GM19351 (cell line): Measurements from ENCODE around the gene MCM10.
"Not testable (repeated sequence)": the region's sequence is repeated elsewhere in the genome, so short reads cannot be mapped to it uniquely, and the experiment has no call there.

ENCODE experiments used
- ATAC-seq: cut with Tn5 transposase; IDR thresholded peaks from one replicate; pipeline ENCODE4 v1.9.1; 2021; ENCODE audit warnings: mild to moderate bottlenecking, moderate library complexity; ENCODE audit not compliant: unreplicated experiment

The MCM10 gene

GRCh38 chr10:13219685-13220670 is 58.6 kb downstream of the MCM10 start:
- ATAC-seq = peak; percentile 87

GRCh38 chr10:13221572-13221971 is 60.2 kb downstream of the MCM10 start:
- no peak for ATAC-seq

DNA sequence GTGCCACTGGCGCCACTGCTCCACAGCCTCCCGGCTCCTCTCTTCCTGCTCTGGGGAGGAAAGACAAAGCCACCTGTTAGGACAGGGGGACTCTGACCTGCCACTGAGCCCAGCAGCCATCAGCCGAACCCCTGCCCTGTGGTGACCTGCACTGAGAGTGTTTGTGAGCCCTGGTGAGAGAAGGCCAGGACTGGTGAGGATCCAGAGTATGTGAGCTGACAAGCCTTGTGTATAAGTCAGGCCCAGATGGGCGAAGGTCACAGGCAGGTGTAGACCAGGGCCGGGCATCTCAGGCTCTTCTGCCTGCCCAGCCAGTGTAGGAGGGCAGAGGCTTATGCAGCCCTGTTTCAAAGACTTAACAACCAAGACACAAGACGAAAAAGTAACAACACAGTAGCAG is 60.8 kb downstream of the MCM10 start:
- ATAC-seq = no peak

DNA sequence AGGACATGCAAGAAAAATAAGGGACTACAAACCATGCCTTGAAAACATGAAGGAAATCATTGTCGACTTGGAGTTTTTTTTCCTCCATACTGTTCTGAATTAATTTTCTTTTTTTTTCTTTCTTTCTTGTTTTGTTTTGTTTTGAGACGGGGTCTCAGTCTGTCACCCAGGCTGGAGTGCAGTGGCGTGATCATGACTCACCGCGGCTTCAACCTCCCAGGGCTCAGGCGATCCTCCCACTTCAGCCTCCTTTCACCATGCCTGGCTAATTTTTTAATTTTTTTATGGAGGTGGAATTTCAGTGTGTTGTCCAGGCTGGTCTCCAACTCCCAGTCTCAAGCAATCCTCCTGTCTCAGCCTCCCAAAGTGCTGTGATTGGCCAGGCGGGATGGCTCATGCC is 61.2 kb downstream of the MCM10 start:
- no peak for ATAC-seq

GRCh38 chr10:13223241-13223640 is 61.9 kb downstream of the MCM10 start:
- ATAC-seq = no peak

- no peak for ATAC-seq
Observed at GRCh38 chr10:13224210-13224995, 63.0 kb downstream of the MCM10 start.

DNA sequence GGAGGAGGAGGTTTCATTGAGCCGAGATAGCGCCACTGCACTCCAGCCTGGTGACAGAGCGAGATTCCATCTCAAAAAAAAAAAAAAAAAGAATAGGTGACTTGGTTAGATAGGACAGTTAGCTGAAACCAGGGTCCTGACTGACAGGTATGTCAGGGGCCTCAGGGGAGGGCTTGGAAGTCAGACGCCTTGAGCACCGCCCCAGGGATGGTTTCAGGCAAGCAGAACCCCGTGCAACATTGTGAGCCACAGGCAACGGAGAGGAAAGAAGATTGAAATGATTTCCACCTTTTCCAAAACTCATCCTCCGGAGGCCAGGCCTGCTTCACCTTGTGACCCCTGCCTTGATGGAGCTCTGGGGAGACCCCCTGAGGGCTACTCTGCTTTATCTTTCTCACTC is 64.2 kb downstream of the MCM10 start:
- ATAC-seq = no peak

- no peak for ATAC-seq
Observed at GRCh38 chr10:13227031-13227430, 65.7 kb downstream of the MCM10 start.

- no peak for ATAC-seq
Observed at GRCh38 chr10:13231190-13231589, 69.8 kb downstream of the MCM10 start.

GRCh38 chr10:13231808-13232207 is 70.5 kb downstream of the MCM10 start:
- no peak for ATAC-seq

DNA sequence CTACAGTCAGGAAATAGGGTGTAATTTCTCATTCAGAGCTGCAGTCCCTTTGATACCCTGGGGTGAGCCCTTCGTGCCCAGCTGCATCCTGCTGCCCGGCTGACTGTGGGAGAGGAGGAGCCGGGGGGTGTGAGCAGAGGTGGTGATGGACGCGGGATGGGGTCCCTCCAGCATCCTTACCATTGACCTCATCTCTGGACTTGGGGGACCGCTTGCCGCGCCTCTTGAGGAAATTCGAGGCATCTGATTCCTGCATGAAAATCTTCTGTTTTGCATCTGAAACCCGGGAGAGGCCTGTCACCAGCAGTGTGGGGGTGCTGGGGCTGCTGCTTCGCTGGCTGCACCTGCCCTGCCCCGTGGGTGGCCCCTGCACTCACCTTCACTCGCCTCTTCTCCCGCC is 72.0 kb downstream of the MCM10 start:
- ATAC-seq = no peak

- ATAC-seq = no peak
Observed at GRCh38 chr10:13234172-13234571, 72.8 kb downstream of the MCM10 start, which contains the start of gene UCMA. Gene UCMA (minus strand): TSS chr10:13234374. CDS start chr10:13234258, 116 bp downstream.

DNA sequence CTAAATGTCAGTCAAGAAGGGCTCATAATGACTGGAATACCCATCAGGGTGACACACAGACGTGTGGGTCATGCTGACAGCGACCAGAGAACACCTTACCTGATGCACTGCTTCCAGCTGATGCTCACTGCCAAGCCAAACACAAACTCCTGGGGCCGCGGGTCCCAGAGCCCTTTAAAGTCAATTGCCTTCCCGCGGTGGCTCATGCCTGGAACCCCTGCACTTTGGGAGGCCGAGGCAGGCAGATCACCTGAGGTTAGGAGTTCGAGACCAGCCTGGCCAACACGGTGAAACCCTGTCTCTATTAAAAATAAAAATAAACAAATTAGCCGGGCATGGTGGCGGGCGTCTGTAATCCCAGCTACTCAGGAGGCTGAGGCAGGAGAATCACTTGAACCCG is 73.4 kb downstream of the MCM10 start:
- ATAC-seq = not testable (repeated sequence)

DNA sequence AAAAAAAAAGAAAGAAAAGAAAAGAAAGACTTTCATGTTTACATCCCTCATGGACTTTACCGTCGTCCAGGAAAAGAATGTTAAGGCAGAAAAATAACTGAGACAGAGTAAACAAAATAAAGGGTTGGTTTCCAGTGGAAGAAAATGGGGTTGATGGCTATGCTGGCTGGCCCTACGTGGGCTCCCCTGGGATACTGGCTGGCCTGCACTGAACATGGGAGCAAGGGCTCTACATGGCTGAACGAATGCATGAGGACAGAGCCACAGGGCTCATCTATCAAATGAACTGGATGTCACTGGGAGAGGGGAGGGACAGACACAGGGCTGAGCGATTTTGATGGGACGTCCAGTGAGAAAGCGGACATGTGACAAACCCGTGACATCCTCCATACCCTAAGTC is 75.3 kb downstream of the MCM10 start:
- ATAC-seq = no peak

- ATAC-seq = no peak
Observed at GRCh38 chr10:13238271-13239077, 77.1 kb downstream of the MCM10 start.

DNA sequence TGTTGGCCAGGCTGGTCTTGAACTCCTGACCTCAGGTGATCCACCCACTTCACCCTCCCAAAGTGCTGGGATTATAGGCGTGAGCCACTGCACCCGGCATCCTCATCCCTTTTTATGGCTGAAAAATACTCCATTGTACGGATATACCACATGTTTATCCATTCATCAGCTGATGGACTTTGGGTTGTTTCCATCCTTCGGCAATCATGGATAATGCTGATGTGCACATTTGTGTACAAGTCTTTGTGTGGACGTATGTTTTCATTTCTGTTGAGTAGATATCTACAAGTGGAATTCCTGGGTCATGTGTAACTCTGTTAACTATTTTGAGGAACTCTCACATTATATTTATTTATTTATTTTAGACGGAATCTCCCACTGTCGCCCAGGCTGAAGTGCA is 78.6 kb downstream of the MCM10 start:
- no peak for ATAC-seq

DNA sequence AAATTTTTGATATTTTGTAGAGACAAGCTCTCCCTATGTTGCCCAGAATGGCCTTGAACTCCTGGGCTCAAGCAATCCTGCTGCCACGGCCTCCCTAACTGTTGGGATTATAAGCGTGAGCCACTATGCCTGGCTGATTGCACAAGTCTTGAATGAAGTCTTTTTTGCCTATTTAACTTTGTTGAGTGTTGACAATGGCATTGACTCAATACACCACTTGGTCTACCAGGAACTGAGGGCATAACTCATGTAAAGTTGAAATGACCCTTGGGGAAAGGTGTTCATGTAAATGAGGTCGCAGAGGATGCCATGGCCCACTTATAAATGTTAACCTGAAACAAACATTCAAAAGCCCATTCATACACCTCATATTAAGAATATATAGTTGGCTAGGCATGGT is 80.3 kb downstream of the MCM10 start:
- ATAC-seq = no peak

GRCh38 chr10:13242260-13242659 is 80.9 kb downstream of the MCM10 start:
- ATAC-seq = not testable (repeated sequence)

DNA sequence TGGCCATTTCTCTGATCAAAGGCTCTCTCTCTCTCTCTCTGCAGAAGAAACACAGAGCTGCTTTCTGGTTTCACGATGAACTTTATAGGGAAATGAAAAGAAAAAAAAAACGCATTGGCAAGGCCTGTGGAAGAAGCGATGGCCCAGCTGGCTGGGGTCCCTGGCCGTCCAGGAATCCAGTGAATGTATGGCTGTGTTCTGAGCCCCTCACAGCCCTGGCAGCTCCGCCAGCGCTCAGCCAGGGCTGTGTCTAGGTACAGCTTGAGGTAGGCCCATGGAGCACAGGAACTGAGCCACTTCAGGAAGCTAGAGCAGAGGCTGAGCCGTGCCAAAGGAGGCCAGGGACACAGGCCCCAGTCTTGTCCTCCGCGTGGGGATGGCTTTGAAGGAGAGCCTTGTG is 85.9 kb downstream of the MCM10 start:
- no peak for ATAC-seq

DNA sequence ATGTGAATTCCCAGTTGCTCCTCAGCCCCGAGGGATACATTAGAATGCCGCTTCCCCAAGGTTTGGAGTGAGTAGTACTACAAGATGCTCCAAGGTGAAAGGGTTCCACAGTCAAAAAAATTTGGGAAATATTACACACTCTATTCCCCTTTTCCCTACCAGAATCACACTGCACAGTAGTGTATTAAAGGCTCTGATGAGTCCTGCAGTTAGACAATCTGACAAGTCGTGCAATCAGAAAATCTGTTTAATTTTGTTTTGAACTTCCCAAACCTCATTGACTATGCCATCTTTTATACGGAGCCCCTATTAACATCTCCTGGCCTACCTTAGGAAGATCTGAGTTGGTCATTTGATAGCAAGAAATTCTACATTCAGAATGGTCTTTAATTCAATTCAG is 86.4 kb downstream of the MCM10 start:
- no peak for ATAC-seq

GRCh38 chr10:13253726-13254125 is 92.4 kb downstream of the MCM10 start:
- no peak for ATAC-seq
